HepG2 (cell line): Measurements from ENCODE around the gene TREML4. TPM values are rescaled to one million over a fixed set of nuclear protein-coding genes. Genes with fewer than 3 reads are reported as not detected.

ENCODE experiments used
- ATAC-seq: fragments of 200-7000 bp; cut with Tn5 transposase; 3 replicates; pipeline ENCODE4 v1.9.1; 2020; ENCODE audit warnings: mild to moderate bottlenecking, moderate library complexity
- BruUV-seq: library from RNA; stranded (reverse); fragments of 400-500 nt; replicated peaks from 2 replicates; lab custom pipeline; 2021; lab: Mats Ljungman, UMichigan
- CTCF ChIA-PET: fragments of 300-600 bp; formaldehyde crosslinking; extraction: SDS; loops from one replicate; lab custom pipeline; 2021; ENCODE audit warnings: low total read pairs, inconsistent platforms, low intra/inter-chr PET ratio; lab: Yijun Ruan, JAX
- POLR2A ChIA-PET: fragments of 350-600 bp; sonication (Branson Sonifier 250); formaldehyde crosslinking; loops from one replicate; lab custom pipeline; 2020; ENCODE audit warnings: antibody characterized with exemption, inconsistent platforms; lab: Yijun Ruan, JAX
- DNase-seq: peaks from one replicate; pipeline ENCODE4 v3.0.0-alpha.2; 2015; ENCODE audit warnings: low spot score
- FAIRE-seq: peaks from 3 replicates; lab custom pipeline; 2011; peaks lifted over from hg19 to GRCh38; lab: Jason Lieb, UNC
- H2AFZ ChIP-seq: one replicate; pipeline ENCODE4 v1.6.1; 2011; ENCODE audit warnings: low read length, inconsistent platforms
- H3K27ac ChIP-seq: fragments of 300-600 bp; 3 replicates; pipeline ENCODE4 v1.8.0; 2011; ENCODE audit warnings: mixed run types, mild to moderate bottlenecking, mixed read lengths, low read length, inconsistent platforms; ENCODE audit not compliant: insufficient read depth; ENCODE audit errors: extremely low read length
- H3K27me3 ChIP-seq, 2 experiments: fragments of 200-600 bp in 1 of 2; 2 replicates in 1 of 2; 3 replicates in 1 of 2; pipeline versions ENCODE4 v1.6.0 to v1.8.0; 2011; ENCODE audit warnings: low read length in 2 of 2, mild to moderate bottlenecking in 2 of 2, moderate library complexity in 2 of 2, inconsistent platforms in 1 of 2; ENCODE audit not compliant: insufficient read depth in 2 of 2, control insufficient read depth in 1 of 2
- H3K36me3 ChIP-seq, 2 experiments: fragments of 200-600 bp in 1 of 2; replicated peaks in 1 of 2; 2 replicates in 1 of 2; 3 replicates in 1 of 2; pipeline versions ENCODE4 v1.5.1 to v1.8.0; 2011; ENCODE audit warnings: low read length in 2 of 2, inconsistent platforms in 1 of 2; ENCODE audit not compliant: insufficient read depth in 2 of 2, control insufficient read depth in 1 of 2
- H3K4me1 ChIP-seq: 2 replicates; pipeline ENCODE4 v1.5.1; 2012; ENCODE audit warnings: low read length, inconsistent platforms; ENCODE audit not compliant: insufficient read depth
- H3K4me2 ChIP-seq: 2 replicates; pipeline ENCODE4 v1.6.0; 2011; ENCODE audit warnings: low read depth, low read length, inconsistent platforms
- H3K4me3 ChIP-seq, 3 experiments: fragments of 200-600 bp in 1 of 3; sonication (generic), shearing (Covaris generic) in 1 of 3; replicated peaks in 1 of 3; 2 replicates each; pipeline ENCODE4 v1.5.1; 2011 to 2016; ENCODE audit warnings: low read length in 3 of 3, inconsistent platforms in 2 of 3, low read depth in 2 of 3, mild to moderate bottlenecking in 2 of 3, control low read depth in 1 of 3, mixed read lengths in 1 of 3; ENCODE audit not compliant: insufficient read depth in 1 of 3
- H3K79me2 ChIP-seq: one replicate; pipeline ENCODE4 v1.6.1; 2011; ENCODE audit warnings: low read length, inconsistent platforms; ENCODE audit not compliant: insufficient read depth
- H3K9ac ChIP-seq: 2 replicates; pipeline ENCODE4 v1.6.0; 2011; ENCODE audit warnings: mild to moderate bottlenecking, low read depth, low read length, inconsistent platforms; ENCODE audit not compliant: insufficient read depth
- H3K9me3 ChIP-seq: 2 replicates; pipeline ENCODE4 v1.5.1; 2012; ENCODE audit warnings: mild to moderate bottlenecking, low read length
- H4K20me1 ChIP-seq: 2 replicates; pipeline ENCODE4 v1.6.0; 2011; ENCODE audit warnings: inconsistent platforms, mild to moderate bottlenecking, low read length, moderate library complexity; ENCODE audit not compliant: insufficient read depth
- ARHGAP35 ChIP-seq: sonication (generic); formaldehyde crosslinking; IDR thresholded peaks from 2 replicates; pipeline ENCODE4 v1.9.0; 2022; ENCODE audit warnings: mild to moderate bottlenecking, inconsistent platforms, moderate library complexity, missing genetic modification reagents, borderline replicate concordance
- CEBPG ChIP-seq: IDR thresholded peaks from 2 replicates; pipeline ENCODE4 v1.6.1; 2016
- CENPT ChIP-seq: sonication (generic); formaldehyde crosslinking; IDR thresholded peaks from 2 replicates; pipeline ENCODE4 v1.8.0; 2022; ENCODE audit warnings: low read depth, mild to moderate bottlenecking, moderate library complexity, missing genetic modification reagents
- HMG20B ChIP-seq: conservative IDR thresholded peaks from 2 replicates; pipeline ENCODE4 v1.6.1; 2016; ENCODE audit warnings: missing genetic modification reagents, missing compliant biosample characterization
- HMGA1 ChIP-seq: sonication (generic); formaldehyde crosslinking; conservative IDR thresholded peaks from 2 replicates; pipeline ENCODE4 v1.4.0; 2020; ENCODE audit warnings: missing genetic modification reagents
- HNRNPUL1 ChIP-seq: fragments of 200-400 bp; formaldehyde crosslinking; IDR thresholded peaks from 2 replicates; pipeline ENCODE4 v1.6.1; 2017; ENCODE audit warnings: low read depth, mild to moderate bottlenecking, low read length, moderate library complexity
- HOXA7 ChIP-seq: sonication (generic); formaldehyde crosslinking; IDR thresholded peaks from 2 replicates; pipeline ENCODE4 v1.8.1; 2022; ENCODE audit warnings: mild to moderate bottlenecking, missing genetic modification reagents, moderate library complexity
- ONECUT2 ChIP-seq: sonication (generic); formaldehyde crosslinking; IDR thresholded peaks from 2 replicates; pipeline ENCODE4 v1.4.0; 2020; ENCODE audit warnings: missing genetic modification reagents
- PHF8 ChIP-seq: sonication (generic); formaldehyde crosslinking; IDR thresholded peaks from 2 replicates; pipeline ENCODE4 v1.5.0; 2020; ENCODE audit warnings: missing genetic modification reagents
- SAP130 ChIP-seq: IDR thresholded peaks from 2 replicates; pipeline ENCODE4 v1.6.1; 2016; ENCODE audit warnings: low read depth
- ZBTB7A ChIP-seq: sonication (generic); formaldehyde crosslinking; IDR thresholded peaks from 2 replicates; pipeline ENCODE4 v1.8.0; 2022; ENCODE audit warnings: mild to moderate bottlenecking, missing genetic modification reagents
- ZEB1 ChIP-seq: IDR thresholded peaks from 2 replicates; pipeline ENCODE4 v1.6.1; 2012; ENCODE audit warnings: mild to moderate bottlenecking, low read depth, inconsistent platforms; ENCODE audit not compliant: insufficient replicate concordance
- ZMYM2 ChIP-seq: sonication (generic); formaldehyde crosslinking; IDR thresholded peaks from 2 replicates; pipeline ENCODE4 v1.8.0; 2022; ENCODE audit warnings: mild to moderate bottlenecking, missing genetic modification reagents
- ZNF432 ChIP-seq: sonication (generic); formaldehyde crosslinking; IDR thresholded peaks from 2 replicates; pipeline ENCODE4 v1.5.0; 2020; ENCODE audit warnings: missing genetic modification reagents, mild to moderate bottlenecking, borderline replicate concordance
- ZNF660 ChIP-seq: sonication (generic); formaldehyde crosslinking; IDR thresholded peaks from 2 replicates; pipeline ENCODE4 v1.5.1; 2020; ENCODE audit warnings: mild to moderate bottlenecking, low read depth, missing genetic modification reagents, borderline replicate concordance
- WGBS: methylation state at CpG from one replicate; pipeline ENCODE4 v1.1.6; 2017; ENCODE audit warnings: low lambda C conversion rate; 5-methylcytosine and 5-hydroxymethylcytosine counted together
- in situ Hi-C: cut with HindIII; loops from 2 replicates; pipeline ENCODE4 v1.10.0; 2017; ENCODE audit warnings: low pct_unique_long_range_greater_than_20kb; ENCODE audit not compliant: extremely low pct_ligation_motif_present
- intact Hi-C: fragments of 100-400 bp; cut with micrococcal nuclease; formaldehyde crosslinking; loops from one replicate; pipeline ENCODE4 v1.10.0; 2022; ENCODE audit not compliant: unreplicated experiment
- polyA plus RNA-seq, 8 experiments: library from polyadenylated mRNA; depleted of rRNA in 3 of 8; stranded (reverse) in 7 of 8; unstranded in 1 of 8; fragments of >200 nt; fragmentation: Illumina TruSeq in 4 of 8; extraction: Trizol in 4 of 8; gene quantifications; 2 replicates each; pipeline versions ENCODE4 v1.2.1 to v1.2.3, GENCODE V29; 2011 to 2016; ENCODE audit warnings: low read depth in 4 of 8, missing spikeins in 1 of 8, mixed read lengths in 1 of 8; ENCODE audit not compliant: insufficient read depth in 1 of 8
- total RNA-seq, 5 experiments: library from RNA; depleted of rRNA; stranded (reverse); fragments of >200 nt; fragmentation: Illumina TruSeq; extraction: Trizol; gene quantifications; 2 replicates each; pipeline ENCODE4 v1.2.3, GENCODE V29; 2016; ENCODE audit warnings: low read depth in 1 of 5
- TF ChIP-seq, protein P1 (sequence below): sonication (generic); formaldehyde crosslinking; IDR thresholded peaks from 2 replicates; pipeline ENCODE4 v1.4.0; 2020; ENCODE audit warnings: missing genetic modification reagents, borderline replicate concordance

Gene TREML4
- total and polyA plus RNA-seq, 2 of the 13 experiments (the other 11 are each of a cell fraction or from before 2014, with no cell fraction given), result not detected

- Histone ChIP-seq H3K27ac (no peak overlapping the region), H3K79me2 (no peaks in the 10 kb centered on the region), H3K27me3 (peaks cover 0 to 17% of the 10 kb centered on the region in 2 experiments; a peak in 2 of 5 replicates), H3K4me2 (no peak overlapping the region), H2AFZ (no peak overlapping the region), H3K9ac (no peak overlapping the region)
- ATAC-seq, result peak; percentile 25; the same call in 1 of the 3 replicates
- BruUV-seq, result no TSS peak
- TF ChIP-seq HOXA7 (CRISPR knock-in tag) (no peak), ONECUT2 (CRISPR knock-in tag) (no peak), CEBPG (no peak), ZBTB7A (CRISPR knock-in tag) (no peak), ARHGAP35 (CRISPR knock-in tag) (no peak), HMG20B (CRISPR knock-in tag) (no peak), ZMYM2 (CRISPR knock-in tag) (no peak), ZNF432 (CRISPR knock-in tag) (no peak), PHF8 (CRISPR knock-in tag) (no peak), HNRNPUL1 (no peak), CENPT (CRISPR knock-in tag) (no peak), ZEB1 (no peak), SAP130 (no peak), HMGA1 (no peak), ZNF660 (CRISPR knock-in tag) (no peak)
- TF ChIP-seq, protein P1, sequence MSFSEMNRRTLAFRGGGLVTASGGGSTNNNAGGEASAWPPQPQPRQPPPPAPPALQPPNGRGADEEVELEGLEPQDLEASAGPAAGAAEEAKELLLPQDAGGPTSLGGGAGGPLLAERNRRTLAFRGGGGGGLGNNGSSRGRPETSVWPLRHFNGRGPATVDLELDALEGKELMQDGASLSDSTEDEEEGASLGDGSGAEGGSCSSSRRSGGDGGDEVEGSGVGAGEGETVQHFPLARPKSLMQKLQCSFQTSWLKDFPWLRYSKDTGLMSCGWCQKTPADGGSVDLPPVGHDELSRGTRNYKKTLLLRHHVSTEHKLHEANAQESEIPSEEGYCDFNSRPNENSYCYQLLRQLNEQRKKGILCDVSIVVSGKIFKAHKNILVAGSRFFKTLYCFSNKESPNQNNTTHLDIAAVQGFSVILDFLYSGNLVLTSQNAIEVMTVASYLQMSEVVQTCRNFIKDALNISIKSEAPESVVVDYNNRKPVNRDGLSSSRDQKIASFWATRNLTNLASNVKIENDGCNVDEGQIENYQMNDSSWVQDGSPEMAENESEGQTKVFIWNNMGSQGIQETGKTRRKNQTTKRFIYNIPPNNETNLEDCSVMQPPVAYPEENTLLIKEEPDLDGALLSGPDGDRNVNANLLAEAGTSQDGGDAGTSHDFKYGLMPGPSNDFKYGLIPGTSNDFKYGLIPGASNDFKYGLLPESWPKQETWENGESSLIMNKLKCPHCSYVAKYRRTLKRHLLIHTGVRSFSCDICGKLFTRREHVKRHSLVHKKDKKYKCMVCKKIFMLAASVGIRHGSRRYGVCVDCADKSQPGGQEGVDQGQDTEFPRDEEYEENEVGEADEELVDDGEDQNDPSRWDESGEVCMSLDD (CRISPR knock-in tag), result no peak
- TF ChIP-seq, all 625 proteins: peak for 0
- FAIRE-seq (no peak), DNase-seq (no peak)
- no peaks in the 10 kb centered on the region for H3K36me3 ChIP-seq
- H3K4me3 ChIP-seq, result no peak overlapping the region
- H3K9me3 ChIP-seq, result no peaks in the 10 kb centered on the region
- in situ Hi-C loops (no loop called here), intact Hi-C loops (no loop called here)
- 2% methylated on average over 5 of the region's 5 CpGs for WGBS
- POLR2A ChIA-PET, result no interaction called here
- no peaks in the 10 kb centered on the region for H3K4me1 ChIP-seq
- no peaks in the 10 kb centered on the region for H4K20me1 ChIP-seq
- CTCF ChIA-PET, result no interaction called here
Observed at GRCh38 chr6:41228616-41229015, 467 bp downstream of the TREML4 start.
